GM21390 (cell line): Measurements from ENCODE around the gene CLEC7A.

Experiments used
- ATAC-seq: cut with Tn5 transposase; IDR thresholded peaks from one replicate; pipeline ENCODE4 v1.9.1; 2021; ENCODE audit not compliant: unreplicated experiment

The CLEC7A gene

DNA sequence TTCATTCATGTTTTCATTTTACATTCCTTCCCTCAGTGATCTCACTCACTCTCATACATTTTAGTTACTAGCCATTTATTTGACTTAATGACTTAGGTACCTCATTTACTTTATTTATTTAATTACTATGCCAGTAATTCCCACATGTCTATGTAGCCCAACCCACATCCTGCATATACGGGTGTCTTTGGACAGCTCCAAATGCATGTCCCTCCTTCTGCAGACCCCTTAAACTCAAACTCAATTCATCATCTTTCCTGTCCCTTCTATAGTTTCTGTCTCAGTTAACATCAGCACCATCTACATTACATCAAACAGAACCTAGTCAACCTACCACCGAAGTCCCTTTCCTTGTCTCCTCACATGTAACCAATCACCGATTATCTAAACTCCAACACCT, 34.0 kb downstream of the CLEC7A start:
- ATAC-seq, result no peak

DNA sequence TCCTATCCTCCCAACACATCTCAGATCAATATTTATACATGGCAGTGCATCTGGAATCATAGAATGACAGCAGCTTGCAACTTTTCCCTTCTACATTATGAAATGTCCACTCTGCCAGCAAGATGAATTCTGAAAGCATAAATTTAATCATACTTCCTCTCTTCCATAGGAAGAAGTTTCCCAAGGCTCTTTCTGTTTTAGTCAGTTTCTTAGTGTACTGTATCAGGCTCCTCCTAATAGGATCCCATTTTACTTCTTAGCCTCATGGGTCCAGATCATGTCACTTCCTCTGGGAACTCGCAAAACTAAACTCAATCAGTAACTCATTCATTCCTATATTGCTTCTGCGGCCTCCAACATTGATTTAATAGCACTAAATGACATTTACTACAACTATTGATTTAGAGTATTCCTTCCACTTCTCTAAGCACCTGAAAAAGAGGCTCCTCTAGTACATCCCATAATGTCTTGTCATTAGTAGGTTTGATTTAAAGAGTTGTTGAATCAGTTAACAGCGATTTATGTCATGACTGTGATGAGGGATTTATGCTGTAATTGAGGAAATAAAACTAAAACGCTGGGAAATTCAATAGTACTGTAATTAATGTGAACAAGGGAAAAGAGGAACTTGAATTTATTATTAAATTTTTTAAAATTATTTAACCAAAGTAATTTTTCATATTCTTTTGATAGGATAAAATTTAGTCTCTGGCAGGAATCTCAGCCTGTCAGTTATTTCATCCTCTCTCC, 35.2 kb downstream of the CLEC7A start:
- ATAC-seq, result no peak

DNA sequence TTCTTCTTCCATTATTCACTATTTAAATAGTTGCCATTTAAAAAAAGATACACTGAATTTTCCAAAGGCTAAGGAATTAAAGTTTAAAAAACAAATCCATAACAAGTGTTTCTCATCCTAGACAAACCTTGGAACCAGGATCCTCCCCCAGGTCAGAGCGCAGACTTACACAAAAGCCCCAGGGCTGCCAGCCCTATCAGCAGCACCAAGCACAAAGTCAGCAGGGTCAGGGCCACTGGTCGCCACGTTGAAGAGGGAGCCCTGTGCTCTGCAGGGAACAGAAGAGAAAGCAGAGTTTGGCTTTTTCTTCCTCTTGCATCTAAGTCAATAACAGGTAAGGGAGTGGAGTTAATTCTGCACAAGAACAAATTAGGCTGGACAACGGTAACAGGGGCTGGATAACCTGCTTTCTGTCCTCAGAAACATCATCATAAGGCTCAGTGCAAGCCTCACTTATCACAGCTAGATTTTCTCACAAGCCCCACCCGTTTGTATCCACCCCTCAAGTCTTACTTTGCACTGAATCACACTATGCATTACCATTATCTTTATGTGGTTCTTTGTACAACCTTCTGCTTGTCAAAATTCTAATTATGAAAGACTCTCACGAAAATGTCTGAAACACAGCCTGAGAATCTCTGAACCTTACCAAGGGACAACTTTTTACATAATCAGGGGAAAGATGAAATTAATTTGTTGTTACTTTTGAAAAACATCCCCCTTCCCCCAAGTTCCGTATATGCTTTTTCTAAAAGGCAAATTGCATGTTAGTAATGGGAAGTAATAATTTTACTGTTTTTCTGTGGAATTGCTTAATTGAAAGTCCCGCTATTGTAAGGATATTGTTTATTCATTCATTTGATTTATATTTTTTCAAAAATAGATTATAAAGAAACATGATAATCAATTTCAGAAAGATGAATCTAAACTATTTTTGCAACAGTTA, 40.8 kb downstream of the CLEC7A start:
- no peak for ATAC-seq

DNA sequence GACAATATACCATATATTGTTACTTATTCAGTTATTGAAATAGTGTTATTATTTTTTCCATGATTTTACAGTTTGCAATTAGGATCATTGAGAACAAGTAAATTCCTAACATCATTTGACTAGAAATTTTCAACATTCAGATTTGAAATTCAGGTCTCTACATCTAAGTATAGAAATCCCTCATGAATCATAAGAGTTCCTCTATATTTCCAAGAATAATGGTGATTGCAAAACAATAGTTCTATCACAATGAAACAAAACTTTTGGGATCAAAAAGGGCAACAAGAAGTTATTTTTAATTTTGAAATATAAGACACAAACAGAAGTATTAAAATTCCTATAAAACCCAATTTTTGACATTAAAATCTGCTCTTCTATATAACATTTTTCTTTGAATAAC, 42.0 kb downstream of the CLEC7A start:
- no peak for ATAC-seq

DNA sequence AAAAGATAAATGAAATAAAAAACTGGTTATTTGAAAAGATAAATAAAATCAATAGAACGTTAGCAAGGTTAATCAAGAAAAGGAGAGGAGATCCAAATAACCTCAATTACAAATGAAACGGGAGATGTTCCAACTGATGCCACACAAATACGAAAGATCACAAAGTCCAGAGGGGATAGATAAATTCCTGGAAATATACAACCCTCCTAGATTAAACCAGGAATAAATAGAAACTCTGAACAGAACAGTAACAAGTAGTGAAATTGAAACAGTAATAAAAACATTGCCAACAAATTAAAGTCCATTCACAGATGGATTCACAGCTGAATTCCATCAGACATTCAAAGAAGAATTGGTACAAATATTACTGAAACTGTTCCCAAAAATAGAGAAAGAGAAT, 43.6 kb downstream of the CLEC7A start:
- no peak for ATAC-seq

DNA sequence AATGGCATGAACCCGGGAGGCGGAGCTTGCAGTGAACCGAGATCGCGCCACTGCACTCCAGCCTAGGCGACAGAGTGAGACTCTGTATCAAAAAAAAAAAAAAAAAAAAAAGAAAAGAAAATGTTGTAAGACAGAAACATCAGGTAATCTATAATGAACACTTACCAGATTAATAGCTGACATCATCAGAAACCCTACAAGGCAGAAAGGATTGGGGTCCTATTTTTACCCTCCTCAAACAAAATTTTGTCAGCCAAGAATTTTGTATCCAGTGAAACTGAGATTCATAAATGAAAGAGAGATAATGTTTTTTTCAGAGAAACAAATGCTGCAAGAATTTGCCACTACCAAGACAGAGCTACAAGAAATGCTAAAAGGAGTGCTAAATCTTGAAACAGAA, 45.3 kb downstream of the CLEC7A start:
- no peak for ATAC-seq

DNA sequence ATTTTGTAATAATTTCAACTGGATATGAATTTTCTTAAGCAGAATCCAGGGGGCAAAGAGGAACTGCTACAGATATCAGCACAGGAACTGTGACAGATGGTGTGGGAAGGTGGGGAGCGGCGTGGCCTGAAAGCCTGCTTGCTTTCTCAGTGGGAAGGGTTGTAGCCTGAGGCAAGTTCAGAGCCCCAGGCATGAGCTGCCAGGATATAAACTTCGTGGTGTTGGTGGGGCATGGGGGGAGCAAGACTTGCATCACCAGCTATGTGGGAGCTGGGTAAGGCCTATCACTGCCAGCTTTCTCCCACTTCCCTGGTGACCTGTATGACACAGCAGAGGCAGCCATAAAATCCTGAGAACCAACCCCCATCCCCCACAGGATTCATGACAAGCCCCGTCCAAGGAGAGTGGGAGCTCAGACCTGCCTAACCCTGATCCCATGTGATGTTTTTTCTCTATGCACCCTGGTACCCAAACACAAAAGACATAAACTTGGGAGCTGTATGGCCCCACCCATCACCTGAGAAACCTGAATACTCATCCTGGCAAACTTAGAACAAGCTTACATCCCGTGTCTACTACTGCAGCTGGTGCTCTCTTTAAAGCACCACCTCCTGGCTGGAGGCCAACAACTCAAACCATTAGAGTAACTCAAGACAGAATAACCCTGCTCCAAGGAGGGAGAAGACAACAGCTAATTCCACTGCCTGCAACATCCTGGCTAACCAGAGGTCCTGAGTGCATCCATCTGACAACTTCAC, 47.7 kb downstream of the CLEC7A start:
- ATAC-seq, result no peak

DNA sequence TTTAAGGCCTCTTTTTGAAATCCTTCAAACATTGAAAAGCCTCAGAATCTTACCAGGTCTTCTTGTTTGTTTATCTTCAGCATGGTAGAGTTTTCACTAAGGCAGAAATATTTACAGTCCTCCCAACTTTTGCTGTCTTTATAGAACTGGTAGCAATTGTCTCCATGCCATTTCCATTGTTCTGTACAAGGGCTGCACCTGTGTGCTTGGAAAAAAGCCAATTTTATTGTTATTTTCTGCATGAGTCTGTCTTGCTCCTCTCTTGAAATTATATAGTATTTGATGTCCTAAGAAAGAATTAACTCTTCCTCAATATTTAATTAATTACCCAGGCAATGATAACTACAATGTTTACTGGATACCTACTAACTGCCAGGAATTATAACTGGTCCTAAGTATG, 54.5 kb downstream of the CLEC7A start:
- ATAC-seq, result no peak

DNA sequence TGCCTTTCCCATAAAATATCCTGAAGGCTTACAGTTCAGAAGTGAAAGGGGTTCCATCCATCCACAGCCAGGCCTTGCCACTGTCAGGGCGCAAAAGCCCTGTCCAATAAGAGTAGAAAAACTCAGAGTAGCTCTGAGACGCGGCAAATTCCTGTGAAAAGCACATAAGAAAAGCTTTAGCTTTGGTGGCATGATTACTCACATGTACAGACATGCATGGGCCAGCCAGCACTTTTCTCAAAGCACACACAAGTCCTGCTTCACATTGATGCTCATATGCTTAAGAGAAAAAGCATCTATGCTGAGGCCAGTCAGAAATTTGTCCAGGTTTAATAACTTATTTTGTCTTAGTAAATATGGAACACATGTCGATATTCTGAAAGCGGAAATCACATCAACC, 56.7 kb downstream of the CLEC7A start:
- ATAC-seq, result no peak

DNA sequence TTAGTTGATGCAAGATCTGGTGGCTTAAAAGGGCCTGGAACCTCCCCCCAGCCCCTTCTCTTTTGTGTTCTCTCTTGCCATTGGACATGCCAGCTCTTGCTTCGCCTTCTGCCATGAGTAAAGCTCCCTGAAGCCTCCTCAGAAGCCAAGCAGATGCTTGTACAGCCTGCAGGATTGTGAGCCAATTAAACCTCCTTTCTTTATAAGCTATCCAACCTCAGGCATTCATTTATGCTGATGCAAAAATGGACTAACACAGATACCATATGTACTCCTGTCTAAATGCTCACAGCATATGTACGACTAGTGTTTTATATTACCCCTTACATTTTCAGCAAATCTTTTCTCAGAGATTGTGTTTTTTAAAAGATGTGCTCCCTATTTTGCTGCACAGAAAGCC, 57.9 kb downstream of the CLEC7A start:
- ATAC-seq, result no peak

DNA sequence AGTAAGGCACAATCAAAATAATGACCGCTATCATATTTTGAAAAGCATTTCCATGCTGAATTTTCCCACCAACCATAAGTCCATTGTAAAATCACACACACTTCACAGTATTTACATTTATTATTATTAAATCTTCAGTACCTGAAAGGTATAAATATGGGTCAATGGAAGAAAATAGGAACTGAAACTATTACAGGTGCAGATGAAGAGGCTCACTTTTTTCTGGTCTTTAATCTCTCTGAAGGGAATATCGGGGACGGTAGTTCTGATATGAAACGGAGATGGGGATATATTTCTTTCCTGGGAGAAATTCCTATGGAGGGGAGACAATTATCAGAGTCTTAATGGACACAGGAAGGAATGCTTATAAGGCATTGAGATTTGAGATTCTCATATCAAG, 59.6 kb downstream of the CLEC7A start:
- no peak for ATAC-seq

DNA sequence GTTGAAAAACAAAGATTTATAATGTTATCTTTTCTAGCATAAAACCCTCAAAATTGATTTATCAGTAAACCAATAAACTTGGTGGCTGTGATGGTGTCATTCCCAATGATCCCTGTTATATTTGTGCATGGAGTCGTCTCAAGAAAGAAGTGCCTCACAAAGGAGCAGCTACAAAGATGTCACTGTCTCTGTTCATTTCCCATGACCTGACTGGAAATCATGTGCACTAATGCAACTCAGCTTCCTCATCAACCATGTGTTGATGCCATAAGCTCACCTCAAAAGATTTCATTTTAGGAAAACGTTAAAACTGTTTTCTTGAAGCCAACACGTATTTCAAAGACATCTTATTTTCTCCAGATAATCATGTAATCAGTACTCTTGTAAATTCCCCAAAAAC, 60.0 kb downstream of the CLEC7A start:
- ATAC-seq, result no peak

DNA sequence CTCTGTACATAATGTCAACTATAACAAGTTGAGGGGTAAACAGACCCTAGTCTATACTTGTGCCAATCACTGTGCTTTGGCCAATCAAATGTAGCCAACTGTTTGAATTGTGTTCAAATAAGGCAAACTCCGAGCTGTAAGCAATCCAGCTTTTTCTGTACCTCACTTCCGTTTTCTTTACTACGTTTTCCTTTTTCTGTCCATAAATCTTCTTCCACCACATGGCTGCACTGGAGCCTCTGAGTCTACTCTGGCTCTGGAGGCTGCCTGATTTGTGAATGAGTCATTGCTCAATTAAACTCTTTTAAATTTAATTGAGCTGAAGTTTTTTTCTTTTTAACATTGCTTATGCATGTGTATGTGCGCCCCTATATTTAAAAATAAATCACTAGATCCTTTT, 60.9 kb downstream of the CLEC7A start:
- no peak for ATAC-seq

DNA sequence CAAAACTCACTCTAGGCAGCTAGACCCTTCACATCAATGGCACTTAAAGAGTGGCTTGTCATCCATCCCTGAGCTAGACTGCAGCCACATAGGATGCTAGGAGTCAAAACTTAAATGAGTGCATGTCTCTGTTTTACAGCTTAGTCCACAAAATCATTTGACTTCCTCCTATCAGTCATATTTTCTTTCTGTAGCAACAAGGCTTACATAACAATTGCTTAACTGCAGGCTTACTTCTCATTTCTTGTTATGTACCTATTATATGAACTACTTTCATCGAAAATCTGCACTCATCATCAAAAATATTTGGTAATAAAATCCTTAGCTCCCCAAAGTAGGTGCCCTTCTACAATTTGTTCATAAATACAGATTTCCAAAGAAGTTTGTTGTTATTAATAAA, 61.4 kb downstream of the CLEC7A start:
- no peak for ATAC-seq

DNA sequence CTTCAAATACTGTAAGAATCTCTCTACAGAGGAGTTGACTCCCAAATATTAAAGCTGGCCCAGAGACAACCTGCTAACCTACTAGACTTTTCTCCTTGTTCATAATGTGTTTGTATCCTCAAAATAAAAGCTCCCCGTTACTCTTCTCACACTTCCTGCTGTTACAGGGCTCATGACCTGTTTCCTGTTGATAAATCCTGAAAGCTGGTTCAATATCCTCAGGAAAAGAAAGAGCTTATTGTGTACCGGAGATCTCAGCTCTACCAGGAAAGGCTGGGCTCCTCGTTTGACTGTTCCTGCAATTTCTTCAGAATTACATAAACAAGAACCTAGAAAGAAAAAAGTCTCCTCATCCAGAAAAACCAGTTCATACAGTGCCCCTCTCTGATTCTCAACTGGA, 62.1 kb downstream of the CLEC7A start:
- no peak for ATAC-seq

DNA sequence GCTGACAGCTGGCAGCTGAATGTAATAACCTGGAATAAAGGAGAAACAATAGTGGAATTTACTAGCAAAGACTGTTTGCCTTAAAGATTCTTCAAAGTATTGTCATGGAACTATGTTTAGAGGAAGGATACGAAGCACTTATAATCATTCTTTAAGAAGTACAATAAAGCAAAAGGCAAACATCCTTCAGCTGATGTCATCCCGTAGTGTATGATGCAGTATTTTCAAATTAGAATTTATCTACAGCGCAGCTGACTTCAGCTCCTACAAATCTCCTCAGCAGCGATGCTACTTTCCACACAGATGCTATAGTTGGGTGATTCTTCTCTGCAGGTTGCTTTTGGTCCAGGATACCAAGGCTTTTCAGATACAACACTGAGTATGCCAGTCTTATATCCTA, 62.7 kb downstream of the CLEC7A start:
- ATAC-seq, result no peak
